H1 (cell line): Measurements from ENCODE around the gene INHBB. TPM values are rescaled to one million over a fixed set of nuclear protein-coding genes. Genes with fewer than 3 reads are reported as not detected.

Source experiments
- CTCF ChIA-PET: fragments of 300-600 bp; sonication (Branson Sonifier 250); formaldehyde crosslinking; loops from one replicate; lab custom pipeline; 2021; ENCODE audit not compliant: partially characterized antibody; lab: Charles Lee
- POLR2A ChIA-PET: fragments of 300-600 bp; sonication (Branson Sonifier 250); formaldehyde crosslinking; loops from one replicate; lab custom pipeline; 2021; ENCODE audit warnings: inconsistent platforms; ENCODE audit not compliant: partially characterized antibody; lab: Charles Lee
- DNase-seq, 2 experiments: peaks; one replicate each; pipeline versions ENCODE4 v3.0.0 to v3.0.0-alpha.2; 2010 to 2022; ENCODE audit warnings: low spot score in 2 of 2, low read depth in 1 of 2, mixed read lengths in 1 of 2
- FAIRE-seq: peaks from 2 replicates; lab custom pipeline; 2011; peaks lifted over from hg19 to GRCh38; lab: Jason Lieb, UNC
- H2AFZ ChIP-seq: 2 replicates; pipeline ENCODE4 v1.8.1; 2012; ENCODE audit warnings: low read length, inconsistent platforms
- H2AK5ac ChIP-seq: 2 replicates; pipeline ENCODE4 v1.6.1; 2013; ENCODE audit warnings: low read depth, low read length
- H2BK120ac ChIP-seq: replicated peaks from 2 replicates; pipeline ENCODE3; 2013; ENCODE audit warnings: low read depth, low read length, inconsistent platforms
- H2BK12ac ChIP-seq: 2 replicates; pipeline ENCODE4 v1.6.1; 2013; ENCODE audit warnings: low read depth, low read length
- H2BK15ac ChIP-seq: 2 replicates; pipeline ENCODE4 v1.6.1; 2013; ENCODE audit warnings: low read length
- H2BK20ac ChIP-seq: 2 replicates; pipeline ENCODE4 v1.6.1; 2013; ENCODE audit warnings: low read length
- H2BK5ac ChIP-seq: 2 replicates; pipeline ENCODE4 v1.6.1; 2013; ENCODE audit warnings: low read depth, low read length
- H3K14ac ChIP-seq: 2 replicates; pipeline ENCODE4 v1.6.1; 2013; ENCODE audit warnings: inconsistent platforms; ENCODE audit not compliant: insufficient read length
- H3K18ac ChIP-seq: 2 replicates; pipeline ENCODE4 v1.6.1; 2013; ENCODE audit warnings: low read length; ENCODE audit errors: extremely low read depth
- H3K23ac ChIP-seq: 2 replicates; pipeline ENCODE4 v1.6.1; 2013; ENCODE audit warnings: inconsistent platforms; ENCODE audit not compliant: insufficient read length
- H3K23me2 ChIP-seq: 2 replicates; pipeline ENCODE4 v1.6.1; 2013; ENCODE audit warnings: low read depth, low read length
- H3K27ac ChIP-seq: 2 replicates; pipeline ENCODE4 v1.6.1; 2011; ENCODE audit warnings: low read depth, low read length, inconsistent platforms
- H3K27me3 ChIP-seq, 4 experiments: replicated peaks in 1 of 4; 1 replicate in 1 of 4; 2 replicates in 3 of 4; pipeline versions ENCODE4 v1.6.1 to v1.8.1; 2011 to 2013; ENCODE audit warnings: low read length in 3 of 4, mild to moderate bottlenecking in 3 of 4, inconsistent platforms in 2 of 4, mixed read lengths in 2 of 4, moderate library complexity in 1 of 4; ENCODE audit not compliant: control insufficient read depth in 3 of 4, insufficient read depth in 3 of 4; ENCODE audit errors: extremely low read depth in 1 of 4
- H3K36me3 ChIP-seq, 4 experiments: 2 replicates each; pipeline versions ENCODE4 v1.6.1 to v1.8.1; 2011 to 2013; ENCODE audit warnings: mild to moderate bottlenecking in 4 of 4, low read length in 3 of 4, moderate library complexity in 2 of 4, control low read depth in 1 of 4, inconsistent platforms in 1 of 4; ENCODE audit not compliant: insufficient read depth in 4 of 4, control insufficient read depth in 2 of 4
- H3K4ac ChIP-seq: replicated peaks from 2 replicates; pipeline ENCODE3; 2013; ENCODE audit warnings: low read length, low read depth, mixed read lengths, inconsistent platforms; ENCODE audit not compliant: insufficient read length
- H3K4me1 ChIP-seq, 4 experiments: replicated peaks in 1 of 4; 1 replicate in 1 of 4; 2 replicates in 3 of 4; pipeline versions ENCODE4 v1.6.1 to v1.8.1; 2011 to 2013; ENCODE audit warnings: low read length in 3 of 4, inconsistent platforms in 2 of 4, mixed read lengths in 1 of 4; ENCODE audit not compliant: insufficient read depth in 4 of 4, control insufficient read depth in 3 of 4
- H3K4me2 ChIP-seq, 2 experiments: 2 replicates each; pipeline versions ENCODE4 v1.6.1 to v1.8.1; 2011 to 2013; ENCODE audit warnings: low read depth in 2 of 2, low read length in 2 of 2, control low read depth in 1 of 2, inconsistent platforms in 1 of 2, mild to moderate bottlenecking in 1 of 2; ENCODE audit not compliant: insufficient read depth in 1 of 2
- H3K4me3 ChIP-seq, 4 experiments: fragments of 200-600, 300-600 bp in 1 of 4; sonication (generic), shearing (Covaris generic), sonication (Bioruptor Twin) in 1 of 4; 2 replicates each; pipeline versions ENCODE4 v1.5.1 to v1.8.1; 2011 to 2016; ENCODE audit warnings: low read length in 4 of 4, low read depth in 3 of 4, control low read depth in 2 of 4, inconsistent platforms in 2 of 4, mild to moderate bottlenecking in 2 of 4, mixed read lengths in 1 of 4, moderate library complexity in 1 of 4; ENCODE audit not compliant: insufficient read depth in 2 of 4; ENCODE audit errors: extremely low read depth in 1 of 4
- H3K56ac ChIP-seq: replicated peaks from 2 replicates; pipeline ENCODE3; 2013; ENCODE audit warnings: low read depth, mild to moderate bottlenecking, mixed read lengths, low read length, inconsistent platforms; ENCODE audit not compliant: insufficient read length
- H3K79me1 ChIP-seq: 2 replicates; pipeline ENCODE4 v1.6.1; 2013; ENCODE audit warnings: low read depth, low read length, control low read depth
- H3K79me2 ChIP-seq, 2 experiments: 2 replicates each; pipeline versions ENCODE4 v1.6.1 to v1.8.1; 2012 to 2013; ENCODE audit warnings: low read length in 2 of 2, mild to moderate bottlenecking in 2 of 2, inconsistent platforms in 1 of 2; ENCODE audit not compliant: insufficient read depth in 2 of 2, control insufficient read depth in 1 of 2
- H3K9ac ChIP-seq, 4 experiments: replicated peaks in 1 of 4; 1 replicate in 1 of 4; 2 replicates in 3 of 4; pipeline versions ENCODE4 v1.6.1 to v1.8.1; 2011 to 2013; ENCODE audit warnings: low read depth in 3 of 4, low read length in 3 of 4, control low read depth in 2 of 4, mild to moderate bottlenecking in 2 of 4, moderate library complexity in 2 of 4, inconsistent platforms in 1 of 4; ENCODE audit errors: extremely low read depth in 1 of 4
- H3K9me3 ChIP-seq, 2 experiments: 2 replicates each; pipeline versions ENCODE4 v1.6.1 to v1.8.1; 2012 to 2013; ENCODE audit warnings: mild to moderate bottlenecking in 2 of 2, moderate library complexity in 2 of 2, control low read depth in 1 of 2, inconsistent platforms in 1 of 2, low read depth in 1 of 2, low read length in 1 of 2, mixed read lengths in 1 of 2; ENCODE audit not compliant: insufficient read depth in 2 of 2
- H4K20me1 ChIP-seq, 2 experiments: replicated peaks in 1 of 2; 2 replicates each; pipeline versions ENCODE3 to v1.8.1; 2011 to 2013; ENCODE audit warnings: inconsistent platforms in 2 of 2, low read length in 2 of 2, mild to moderate bottlenecking in 1 of 2; ENCODE audit not compliant: insufficient read depth in 2 of 2, control insufficient read depth in 1 of 2
- H4K5ac ChIP-seq: 2 replicates; pipeline ENCODE4 v1.6.1; 2013; ENCODE audit warnings: low read length, low read depth, mixed read lengths, inconsistent platforms; ENCODE audit not compliant: insufficient read length
- H4K8ac ChIP-seq: 2 replicates; pipeline ENCODE4 v1.8.0; 2013; ENCODE audit warnings: mild to moderate bottlenecking, moderate library complexity, low read length, inconsistent platforms; ENCODE audit not compliant: insufficient read depth; ENCODE audit errors: extremely low read depth
- H4K91ac ChIP-seq: replicated peaks from 2 replicates; pipeline ENCODE3; 2013; ENCODE audit warnings: low read length, mixed read lengths, inconsistent platforms; ENCODE audit not compliant: insufficient read length
- ASH2L ChIP-seq: fragments of 200-600, 300-600 bp; sonication (generic); IDR thresholded peaks from one replicate; pipeline ENCODE4 v1.7.1; 2017; ENCODE audit warnings: low read length
- CHD1 ChIP-seq: IDR thresholded peaks from 2 replicates; pipeline ENCODE4 v1.6.1; 2012; ENCODE audit warnings: low read depth, low read length, improper control_type of control experiment
- GTF2F1 ChIP-seq: IDR thresholded peaks from 2 replicates; pipeline ENCODE4 v1.6.1; 2012; ENCODE audit warnings: low read depth, low read length, improper control_type of control experiment, borderline replicate concordance
- HDAC2 ChIP-seq, 2 experiments: fragments of 300-600 bp in 1 of 2; sonication (generic) in 1 of 2; IDR thresholded peaks; 2 replicates each; pipeline ENCODE4 v1.6.1; 2011 to 2012; ENCODE audit warnings: low read depth in 2 of 2, low read length in 2 of 2, mild to moderate bottlenecking in 2 of 2, moderate library complexity in 2 of 2, borderline replicate concordance in 1 of 2, inconsistent platforms in 1 of 2
- KDM1A ChIP-seq: fragments of 200-600, 300-600 bp; sonication (generic); IDR thresholded peaks from 2 replicates; pipeline ENCODE4 v1.7.1; 2016; ENCODE audit warnings: mild to moderate bottlenecking, low read length, borderline replicate concordance
- KDM5A ChIP-seq: fragments of 200-600 bp; IDR thresholded peaks from 2 replicates; pipeline ENCODE4 v1.7.1; 2012; ENCODE audit warnings: mild to moderate bottlenecking, low read length, inconsistent platforms, mixed read lengths
- NRF1 ChIP-seq: IDR thresholded peaks from 2 replicates; pipeline ENCODE4 v1.6.1; 2011; ENCODE audit warnings: mild to moderate bottlenecking, low read depth, low read length, improper control_type of control experiment
- RAD21 ChIP-seq, 2 experiments: IDR thresholded peaks in 1 of 2; conservative IDR thresholded peaks in 1 of 2; 2 replicates each; pipeline ENCODE4 v1.6.1; 2011; ENCODE audit warnings: low read depth in 2 of 2, low read length in 2 of 2, improper control_type of control experiment in 1 of 2, inconsistent platforms in 1 of 2, mild to moderate bottlenecking in 1 of 2, moderate library complexity in 1 of 2
- RBBP5 ChIP-seq: IDR thresholded peaks from 2 replicates; pipeline ENCODE4 v1.7.1; 2012; ENCODE audit warnings: low read depth, mild to moderate bottlenecking, inconsistent platforms, low read length, moderate library complexity, borderline replicate concordance
- RNF2 ChIP-seq: fragments of 200-900, 300-1000 bp; sonication (generic); IDR thresholded peaks from 2 replicates; pipeline ENCODE4 v1.7.1; 2016; ENCODE audit warnings: borderline replicate concordance, low read depth, mild to moderate bottlenecking, antibody characterized with exemption, low read length; ENCODE audit not compliant: poor library complexity, severe bottlenecking; ENCODE audit errors: missing control alignments
- SP2 ChIP-seq: IDR thresholded peaks from 2 replicates; pipeline ENCODE4 v1.6.1; 2012; ENCODE audit warnings: mild to moderate bottlenecking, low read length, inconsistent platforms
- TAF1 ChIP-seq: IDR thresholded peaks from 2 replicates; pipeline ENCODE4 v1.6.1; 2011; ENCODE audit warnings: mild to moderate bottlenecking, low read depth, low read length
- TBP ChIP-seq: IDR thresholded peaks from 2 replicates; pipeline ENCODE4 v1.6.1; 2011; ENCODE audit warnings: low read depth, low read length, improper control_type of control experiment
- WGBS, 2 experiments: shearing (Covaris generic) in 1 of 2; methylation state at CpG; one replicate each; pipeline versions ENCODE4 v1.1.6 to v1.1.7; 2013 to 2015; ENCODE audit warnings: low lambda C conversion rate in 2 of 2, mixed read lengths in 2 of 2, inconsistent platforms in 1 of 2, low coverage in 1 of 2, missing lambda C conversion rate in 1 of 2; ENCODE audit not compliant: insufficient replicate concordance in 2 of 2, insufficient coverage in 1 of 2, insufficient read length in 1 of 2; ENCODE audit errors: extremely low coverage in 1 of 2, missing lambda C conversion rate in 1 of 2; 5-methylcytosine and 5-hydroxymethylcytosine counted together
- polyA plus RNA-seq, 7 experiments: library from polyadenylated mRNA; depleted of rRNA in 3 of 7; stranded (reverse) in 5 of 7; unstranded in 2 of 7; fragments of >200 nt in 5 of 7; fragments of 200-250 nt in 2 of 7; gene quantifications; 1 replicate in 5 of 7; 2 replicates in 1 of 7; 4 replicates in 1 of 7; pipeline versions ENCODE4 v1.2.1 to v1.2.3, GENCODE V29; 2011 to 2013; ENCODE audit warnings: missing spikeins in 2 of 7, mixed read lengths in 2 of 7
- total RNA-seq: library from RNA; stranded (reverse); fragmentation: NEBNext Ultra II Directional; extraction: Animal tissue kit (Norgen Biotek cat#: 25700); gene quantifications from 2 replicates; pipeline ENCODE4 v1.2.1, GENCODE V29; 2021

Gene INHBB
- total and polyA plus RNA-seq, 2 of the 8 experiments (the other 6 are each of a cell fraction or from before 2014, with no cell fraction given), result 0.30 to 0.32 TPM

DNA sequence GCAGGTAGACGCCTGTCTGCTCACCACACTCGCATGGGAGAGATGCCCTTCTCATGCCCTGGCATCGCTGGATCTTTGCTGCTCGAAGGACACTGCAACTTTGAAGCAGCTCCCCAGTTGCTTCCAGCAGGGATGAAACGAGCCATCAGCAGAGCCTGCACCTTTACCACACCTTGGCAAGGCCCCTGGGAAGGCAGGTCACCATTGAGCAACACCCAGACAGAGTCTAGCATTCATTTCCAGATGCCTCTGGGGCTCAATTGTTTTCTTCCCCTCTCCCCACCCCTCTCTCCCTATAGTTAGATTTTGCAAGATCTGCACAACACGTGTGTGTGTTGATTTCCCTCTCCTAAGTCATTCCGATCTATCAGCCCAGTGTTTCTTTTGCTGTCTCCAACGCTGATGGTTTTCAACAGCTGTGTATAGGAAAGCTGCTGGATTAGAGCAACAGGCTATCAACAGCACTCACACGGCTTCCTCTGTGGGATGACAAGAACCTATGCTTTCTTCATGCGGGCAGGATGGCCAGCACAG lies 25.6 kb upstream of the INHBB start:
- Histone ChIP-seq H3K36me3 (no peaks in the 10 kb centered on the region), H2BK20ac (no peak overlapping the region), H3K79me2 (no peaks in the 10 kb centered on the region), H2BK120ac (no peak overlapping the region), H2BK15ac (no peak overlapping the region), H3K4me3 (no peak overlapping the region), H2BK5ac (no peak overlapping the region), H3K27ac (no peak overlapping the region), H3K79me1 (no peaks in the 10 kb centered on the region), H3K23me2 (no peaks in the 10 kb centered on the region; the same call in 1 of the 2 replicates), H3K27me3 (peaks cover 0 to 9% (median 4%) of the 10 kb centered on the region in 4 experiments; a peak in 4 of 7 replicates), H4K91ac (no peak overlapping the region), H2BK12ac (no peak overlapping the region), H3K56ac (no peak overlapping the region), H4K20me1 (peaks cover 0 to under 1% of the 10 kb centered on the region in 2 experiments), H3K18ac (no peak overlapping the region), H3K14ac (no peak overlapping the region), H3K4me2 (no peak overlapping the region), H3K23ac (no peak overlapping the region), H3K9me3 (no peaks in the 10 kb centered on the region), H4K8ac (no peak overlapping the region), H3K4me1 (no peaks in the 10 kb centered on the region; a peak in 1 of 7 replicates), H2AK5ac (no peak overlapping the region), H3K9ac (no peak overlapping the region), H2AFZ (no peak overlapping the region), H4K5ac (no peak overlapping the region), H3K4ac (no peak overlapping the region)
- no peak for DNase-seq
- ChIA-PET CTCF (interaction anchor here (0.6 to 2.2 kb wide), 8 partner anchors 17 to 1520 kb away, joined by 3 to 4 read pairs (median 3); no protein-coding TSS in a partner anchor), POLR2A (no interaction called here)
- WGBS, 2 experiments, result 89% methylated on average over 10 of the region's 10 CpGs; no CpG with 5 or more reads in 1 of the 2 experiments
- FAIRE-seq, result no peak
- TF ChIP-seq CHD1 (no peak), RNF2 (no peak), HDAC2 (IDR thresholded peaks at IDR 0.05; ENCODE audit: borderline replicate concordance in 1 of 2, low read depth in 2 of 2, low read length in 2 of 2) (no peak), KDM5A (no peak), ASH2L (no peak), SP2 (no peak), GTF2F1 (no peak), NRF1 (no peak), RBBP5 (no peak), TBP (no peak), TAF1 (no peak), RAD21 (IDR thresholded peaks at IDR 0.05 in 1 of 2, conservative IDR thresholded peaks at IDR 0.05 in 1 of 2; ENCODE audit: low read depth in 2 of 2, low read length in 2 of 2) (no peak), KDM1A (no peak)
